ENCODE data around the gene CARD11. TPM values are rescaled to one million over a fixed set of nuclear protein-coding genes. Genes with fewer than 3 reads are reported as not detected.

Gene CARD11
- total RNA-seq, 1 experiment from 2014 or later = 5.2 TPM

DNA sequence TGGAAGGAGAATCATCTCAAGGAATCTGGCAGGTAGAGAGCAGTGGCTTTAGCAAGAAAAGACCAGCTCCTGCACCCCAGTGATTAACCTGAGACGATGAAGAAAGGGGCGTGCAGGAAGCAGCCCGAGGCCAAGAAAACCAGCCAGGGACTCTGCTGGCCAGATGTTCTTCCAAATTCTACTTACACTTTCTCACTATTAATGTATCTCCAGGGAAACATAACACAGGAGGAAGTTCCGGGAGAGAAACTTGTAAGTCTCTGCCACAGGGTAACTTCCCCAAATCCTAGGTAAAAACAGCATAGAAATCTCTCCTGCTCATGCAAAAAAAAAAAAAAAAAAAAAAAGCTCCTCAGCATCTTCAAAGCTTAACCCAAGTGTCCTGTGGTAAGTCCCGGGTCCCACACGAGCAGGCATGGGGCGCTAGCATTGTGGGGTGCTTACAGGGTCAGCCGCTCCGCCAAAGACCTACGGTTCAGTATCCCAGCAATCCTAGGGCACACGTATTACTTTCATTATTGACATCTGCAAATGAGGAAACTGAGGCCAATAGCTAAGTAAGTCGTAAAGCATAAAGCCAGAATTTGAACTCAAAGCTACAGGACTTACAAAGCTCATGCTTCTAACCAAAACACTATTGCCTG lies 102.3 kb downstream of the CARD11 start:
- no peak for DNase-seq (ENCODE audit: low read depth)

DNA sequence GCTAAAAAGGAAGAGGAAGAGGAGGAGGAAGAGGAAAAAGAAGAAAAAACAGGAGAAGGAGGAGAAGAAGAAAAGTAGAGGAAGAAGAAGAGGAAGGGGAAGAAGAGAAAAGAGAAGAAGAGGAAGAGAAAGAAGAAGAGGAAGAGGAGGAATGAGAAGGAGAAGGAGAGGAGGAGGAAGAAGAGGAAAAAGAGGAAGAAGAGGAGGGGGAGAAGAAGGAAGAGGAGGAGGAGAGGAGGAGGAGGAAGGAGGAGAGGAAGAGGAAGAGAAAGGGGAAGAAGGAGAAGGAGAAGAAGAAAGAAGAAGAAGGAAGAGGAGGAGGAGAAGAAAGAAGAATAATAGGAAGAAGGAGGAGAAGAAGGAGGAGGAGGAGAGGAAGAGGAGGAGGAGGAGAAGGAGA lies 103.2 kb downstream of the CARD11 start:
- DNase-seq (ENCODE audit: low read depth) = no peak

DNA sequence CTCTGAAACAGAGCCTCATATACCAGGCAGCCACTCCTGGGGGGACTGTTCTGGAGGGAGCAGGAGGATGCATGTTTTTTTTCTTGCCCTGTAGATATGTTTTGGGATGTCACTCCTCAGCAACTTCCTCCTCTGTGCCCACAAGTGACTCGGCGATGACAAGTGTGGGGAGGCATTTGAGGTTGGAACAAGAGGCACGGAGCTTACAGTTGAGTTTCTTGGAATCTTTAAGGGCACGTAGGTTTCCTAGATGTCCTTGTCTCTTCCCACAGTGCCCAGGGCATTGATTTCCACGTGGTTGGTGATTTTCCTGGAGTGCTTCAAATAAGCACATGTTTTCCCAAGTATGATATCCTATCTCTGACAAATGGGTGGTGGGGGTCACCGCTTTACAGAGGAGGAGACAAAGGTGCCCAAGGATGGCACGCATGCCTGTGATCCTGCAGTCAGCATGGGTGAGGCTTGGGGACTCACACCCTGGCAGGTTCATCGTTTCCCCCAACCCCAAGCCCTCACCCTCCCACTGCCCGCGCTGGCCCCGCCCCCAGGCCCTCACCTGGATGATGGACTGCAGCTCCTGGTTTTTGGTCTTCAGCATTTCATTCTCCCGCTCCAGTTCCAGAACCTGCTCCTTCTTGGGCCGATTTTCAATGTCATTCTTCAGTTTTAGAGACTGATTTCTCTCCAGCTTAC lies 104.3 kb downstream of the CARD11 start:
- DNase-seq (ENCODE audit: low read depth) = peak; percentile 49

DNA sequence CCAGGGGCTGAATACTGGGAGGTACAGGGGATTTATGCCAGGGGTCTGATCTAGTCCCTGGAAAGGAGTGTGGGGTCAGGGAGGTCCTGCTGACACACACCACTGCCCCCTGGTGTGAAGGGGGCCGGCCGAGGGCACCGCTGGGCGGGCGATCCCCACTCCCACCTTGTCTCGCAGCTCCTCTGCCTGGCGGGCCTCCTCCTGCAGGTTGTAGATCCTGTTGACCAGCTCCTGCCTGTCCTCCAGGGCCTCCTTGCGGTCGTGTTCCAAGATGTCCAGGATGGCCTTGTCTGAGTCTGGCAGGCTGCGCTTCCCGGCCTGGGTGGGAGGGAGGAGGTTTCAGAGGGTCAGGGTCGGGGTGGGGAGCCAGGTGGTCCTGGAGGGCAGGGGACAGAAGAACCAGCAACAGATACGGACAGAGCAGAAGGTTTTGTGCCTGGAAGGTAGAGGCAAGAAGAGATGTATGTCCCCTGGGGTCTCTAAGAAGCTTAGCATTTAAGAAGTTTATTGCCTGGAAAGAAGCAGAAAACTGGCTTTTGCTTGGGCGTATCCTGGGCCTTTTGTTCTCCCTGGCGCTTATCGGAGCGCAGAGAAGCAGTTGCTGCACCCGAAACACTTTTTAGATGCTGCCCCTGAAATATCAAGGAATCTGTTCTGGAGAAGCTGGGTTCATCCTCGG lies 105.0 kb downstream of the CARD11 start:
- no peak for DNase-seq (ENCODE audit: low read depth)

DNA sequence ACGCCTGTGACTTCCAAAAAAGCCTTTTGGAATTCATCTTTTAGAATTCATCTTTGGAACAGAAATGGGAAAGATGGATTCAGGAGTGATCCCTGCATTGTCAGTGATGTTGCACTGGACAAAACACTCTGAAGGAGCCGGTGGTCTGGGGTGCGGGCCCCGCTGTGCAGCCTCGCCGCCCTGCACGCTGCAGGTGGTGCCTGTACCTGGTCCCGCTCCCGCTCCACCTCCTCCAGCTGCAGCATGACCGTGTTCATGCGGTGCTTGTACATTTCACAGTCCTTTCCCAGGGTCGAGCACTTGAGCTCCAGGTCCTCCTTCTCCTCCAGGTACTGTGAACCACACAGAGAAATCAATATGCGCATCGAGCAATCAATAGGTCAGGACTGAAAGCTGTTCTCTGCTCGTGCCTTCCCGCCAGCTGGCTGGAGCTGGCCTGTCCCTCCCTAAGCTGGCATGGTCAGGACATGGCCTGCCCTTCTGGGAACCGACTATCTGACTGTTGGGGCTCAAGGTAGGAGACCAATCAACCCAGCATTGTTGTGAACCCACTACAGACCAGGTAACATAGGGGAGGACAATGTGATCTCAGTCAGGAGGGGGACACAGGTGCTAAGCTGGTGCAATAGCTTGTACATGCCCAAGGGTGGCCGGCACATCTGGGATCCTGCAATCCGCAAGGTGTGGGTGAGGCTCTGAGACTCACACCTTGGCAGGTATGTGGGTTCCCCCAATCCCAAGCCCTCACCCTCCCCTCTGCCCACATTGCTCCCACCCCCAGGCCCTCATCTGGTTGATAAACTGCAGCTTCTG lies 105.8 kb downstream of the CARD11 start:
- DNase-seq (ENCODE audit: low read depth) = no peak

DNA sequence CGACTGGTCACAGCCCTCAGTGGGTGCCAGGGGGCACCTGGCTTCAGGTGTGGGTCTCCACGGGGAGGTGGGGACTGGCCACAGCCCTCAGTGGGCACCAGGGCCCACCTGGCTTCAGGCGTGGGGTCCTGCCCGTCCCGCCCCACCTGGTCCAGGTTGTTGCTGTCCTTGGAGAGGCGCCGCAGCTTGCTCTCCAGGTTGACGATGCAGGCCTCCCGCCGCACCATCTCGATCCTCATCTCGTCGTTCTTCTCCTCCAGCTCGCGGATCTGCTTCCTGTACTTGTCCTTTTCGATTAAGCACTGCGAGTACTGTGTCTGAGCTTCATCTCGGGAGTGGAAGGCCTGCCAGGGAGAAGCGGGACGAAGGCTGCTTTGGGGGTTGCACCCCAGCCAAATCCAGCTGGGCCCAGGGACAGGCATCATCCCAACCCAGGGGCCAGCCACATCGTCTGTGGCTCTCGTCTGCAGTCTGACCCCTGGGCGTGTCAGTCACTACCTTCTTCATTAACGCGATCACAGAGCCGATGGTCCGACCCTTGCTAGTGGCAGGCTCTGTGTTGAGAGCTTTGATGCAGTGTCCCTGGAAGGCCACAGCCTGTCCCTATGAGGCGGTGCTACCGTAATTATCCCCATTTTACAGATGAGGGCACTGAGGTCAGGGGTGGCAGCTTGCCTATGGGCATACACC lies 106.6 kb downstream of the CARD11 start:
- no peak for DNase-seq (ENCODE audit: low read depth)

DNA sequence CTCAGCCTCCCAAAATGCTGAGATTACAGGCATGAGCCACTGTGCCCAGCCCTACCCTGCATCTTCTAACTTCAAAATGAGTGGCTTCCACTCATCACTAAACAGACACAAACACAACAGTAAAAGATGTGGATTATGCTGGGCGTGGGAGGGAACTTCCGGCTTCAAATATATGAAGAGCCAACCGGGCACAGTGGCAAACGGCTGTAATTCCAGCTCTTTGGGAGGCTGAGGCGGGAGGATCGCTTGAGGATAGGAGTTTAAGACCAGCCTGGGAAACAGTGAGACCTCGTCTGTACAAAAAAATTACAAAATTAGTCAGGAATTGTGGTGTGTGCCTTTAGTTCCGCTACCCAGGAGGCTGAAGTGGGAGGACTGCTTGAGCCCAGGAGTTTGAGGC lies 107.4 kb downstream of the CARD11 start:
- no peak for DNase-seq (ENCODE audit: low read depth)

DNA sequence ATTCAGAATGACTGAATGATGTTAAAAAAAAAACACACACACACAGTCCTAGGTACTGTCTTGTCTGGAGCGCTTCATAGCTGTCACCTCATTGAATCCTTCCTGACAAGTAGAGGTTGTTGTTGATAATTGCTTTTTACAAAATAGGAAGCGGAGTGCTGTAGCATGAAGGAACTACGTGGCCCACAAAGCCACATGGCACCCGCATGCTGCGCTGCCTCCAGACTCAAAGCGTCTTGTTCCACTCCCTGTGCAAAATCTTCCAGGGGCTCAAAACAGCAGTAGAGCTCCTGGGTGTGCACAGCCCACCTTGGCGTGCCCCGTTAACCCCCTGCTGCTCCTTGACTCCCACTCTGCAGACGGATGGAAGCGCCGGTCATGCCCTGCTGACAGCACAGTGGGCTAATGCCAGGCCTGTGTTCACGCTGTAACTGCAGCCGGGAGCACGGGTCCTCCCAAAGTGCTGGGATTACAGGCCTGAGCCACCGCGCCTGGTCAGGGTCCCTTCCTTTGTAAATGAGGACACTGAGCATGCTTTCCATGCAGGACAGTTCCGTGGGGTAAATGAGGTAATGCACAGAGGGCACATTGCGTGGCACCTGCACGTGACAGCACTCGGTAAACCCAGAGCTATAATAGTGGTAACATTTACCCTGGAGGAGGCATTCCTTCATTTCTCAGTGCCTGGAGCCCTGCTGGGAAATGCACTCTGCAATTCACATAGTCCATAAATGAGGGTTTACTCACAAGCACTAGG lies 108.5 kb downstream of the CARD11 start:
- no peak for DNase-seq (ENCODE audit: low read depth)

DNA sequence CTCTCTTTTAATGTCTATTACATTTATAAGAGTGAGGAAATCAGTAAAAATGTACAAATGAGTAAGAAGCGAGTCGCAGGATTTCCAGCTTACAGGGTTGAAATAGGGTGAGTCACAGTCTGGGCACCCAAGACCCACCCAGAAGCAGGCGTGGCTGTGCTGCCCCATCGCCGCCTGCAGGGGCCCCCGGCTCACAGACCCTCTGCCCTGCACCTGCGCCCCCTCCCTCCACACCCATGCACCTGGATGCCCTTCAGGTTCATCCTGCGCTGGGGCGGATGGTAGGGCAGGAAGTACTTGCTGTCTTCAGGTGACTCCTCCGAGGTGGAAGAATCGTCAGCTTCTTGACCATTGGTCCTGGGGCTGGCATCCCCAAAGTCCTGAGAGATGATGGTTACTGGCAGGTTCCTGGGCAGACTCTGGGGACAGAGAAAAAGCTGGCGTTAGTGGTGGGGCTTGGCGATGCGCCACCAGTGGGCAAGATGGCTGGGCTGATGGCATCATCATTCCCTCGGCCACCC lies 109.4 kb downstream of the CARD11 start:
- peak; percentile 74 for DNase-seq (ENCODE audit: low read depth)

DNA sequence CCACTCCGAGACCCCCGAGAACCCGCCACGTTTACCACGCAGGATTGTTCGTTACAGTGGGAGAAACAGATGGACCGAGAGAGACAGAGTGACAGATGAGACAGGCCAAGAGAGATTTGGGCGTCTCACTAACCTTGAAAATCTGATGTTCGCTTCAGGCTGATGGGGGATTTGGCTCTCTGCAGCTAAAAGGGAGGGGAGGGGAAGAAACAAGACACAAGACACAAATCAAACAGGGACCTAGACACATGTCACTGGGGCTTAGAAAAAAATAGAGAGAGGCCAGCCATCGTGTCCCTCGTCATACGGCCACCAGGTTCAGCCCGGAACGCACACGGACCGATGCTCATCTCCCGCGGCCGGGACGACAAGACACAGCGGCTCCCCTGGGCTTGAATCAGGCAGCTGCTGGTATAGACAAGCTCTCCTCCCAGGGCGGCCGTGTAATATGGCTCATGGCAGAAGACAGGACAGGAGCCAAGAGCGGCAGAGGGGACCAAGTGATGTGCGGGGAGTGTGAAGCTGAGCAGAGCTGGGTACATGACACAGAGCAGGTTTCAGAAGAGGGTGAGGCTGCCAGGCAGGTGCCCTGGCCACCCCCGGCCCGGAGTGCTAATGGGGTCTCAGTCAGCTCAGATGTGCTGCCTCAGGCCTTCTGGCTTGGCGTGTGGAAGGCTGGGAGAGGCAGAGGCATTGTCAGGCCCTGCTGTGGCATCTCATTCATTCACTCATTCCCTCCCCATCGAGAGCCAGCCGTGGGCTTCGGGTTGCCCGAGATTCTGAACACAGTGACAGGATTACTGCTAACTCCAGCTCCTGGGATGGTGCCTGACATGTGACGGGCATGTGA lies 111.0 kb downstream of the CARD11 start:
- no peak for DNase-seq (ENCODE audit: low read depth)

DNA sequence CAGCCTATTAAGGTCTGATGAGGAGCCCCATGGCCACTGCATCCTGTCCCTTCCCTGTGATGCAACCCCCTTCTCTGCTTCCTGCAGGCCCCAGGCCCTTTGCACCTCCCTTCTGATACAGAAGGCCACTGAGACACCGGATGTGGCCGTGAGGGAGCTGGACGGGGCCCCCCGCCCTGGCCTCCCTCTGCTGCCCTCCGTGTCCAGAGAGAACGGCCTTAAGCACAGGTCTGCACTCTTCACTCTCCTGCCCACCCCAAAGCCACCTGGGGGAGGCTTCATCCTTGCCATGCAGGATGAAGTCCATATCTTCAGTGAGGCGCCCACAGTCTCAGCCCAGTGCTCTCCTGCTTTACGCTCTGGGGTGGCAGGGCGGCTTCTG lies 112.6 kb downstream of the CARD11 start:
- DNase-seq (ENCODE audit: low read depth) = no peak

DNA sequence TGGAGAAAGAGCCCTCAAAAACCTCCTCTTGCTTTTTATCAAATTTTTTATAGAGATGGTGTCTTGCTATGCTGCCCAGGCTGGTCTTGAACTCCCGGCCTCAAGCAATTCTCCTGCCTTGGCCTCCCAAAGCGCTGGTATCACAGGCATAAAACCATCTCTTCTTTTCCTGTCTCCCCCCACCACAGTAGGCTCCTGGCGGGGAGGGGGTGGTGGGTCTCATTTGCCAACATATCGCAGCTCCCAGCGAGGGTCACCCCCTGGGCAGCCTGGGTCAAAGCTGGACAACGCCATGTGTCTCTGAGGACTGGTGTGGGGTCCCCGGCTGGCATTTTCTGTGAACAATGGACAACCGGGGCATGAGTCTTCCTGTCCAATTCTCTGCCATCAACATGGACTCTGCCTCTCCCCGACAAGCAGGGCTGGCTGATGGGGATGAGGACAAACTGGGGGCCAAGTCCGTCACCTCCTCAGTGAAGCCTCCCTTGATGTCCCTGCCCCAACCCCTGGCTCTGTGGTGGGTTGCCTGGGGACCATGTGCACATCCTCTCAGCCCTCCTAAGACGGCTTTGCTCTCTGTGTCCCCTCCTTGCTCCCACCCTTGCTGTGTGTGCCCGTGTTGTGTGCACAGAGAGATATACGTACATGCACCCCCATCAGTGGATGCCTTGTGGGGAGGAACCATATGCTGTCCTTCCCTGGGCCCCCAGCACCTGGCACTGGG lies 113.2 kb downstream of the CARD11 start:
- DNase-seq (ENCODE audit: low read depth) = no peak

DNA sequence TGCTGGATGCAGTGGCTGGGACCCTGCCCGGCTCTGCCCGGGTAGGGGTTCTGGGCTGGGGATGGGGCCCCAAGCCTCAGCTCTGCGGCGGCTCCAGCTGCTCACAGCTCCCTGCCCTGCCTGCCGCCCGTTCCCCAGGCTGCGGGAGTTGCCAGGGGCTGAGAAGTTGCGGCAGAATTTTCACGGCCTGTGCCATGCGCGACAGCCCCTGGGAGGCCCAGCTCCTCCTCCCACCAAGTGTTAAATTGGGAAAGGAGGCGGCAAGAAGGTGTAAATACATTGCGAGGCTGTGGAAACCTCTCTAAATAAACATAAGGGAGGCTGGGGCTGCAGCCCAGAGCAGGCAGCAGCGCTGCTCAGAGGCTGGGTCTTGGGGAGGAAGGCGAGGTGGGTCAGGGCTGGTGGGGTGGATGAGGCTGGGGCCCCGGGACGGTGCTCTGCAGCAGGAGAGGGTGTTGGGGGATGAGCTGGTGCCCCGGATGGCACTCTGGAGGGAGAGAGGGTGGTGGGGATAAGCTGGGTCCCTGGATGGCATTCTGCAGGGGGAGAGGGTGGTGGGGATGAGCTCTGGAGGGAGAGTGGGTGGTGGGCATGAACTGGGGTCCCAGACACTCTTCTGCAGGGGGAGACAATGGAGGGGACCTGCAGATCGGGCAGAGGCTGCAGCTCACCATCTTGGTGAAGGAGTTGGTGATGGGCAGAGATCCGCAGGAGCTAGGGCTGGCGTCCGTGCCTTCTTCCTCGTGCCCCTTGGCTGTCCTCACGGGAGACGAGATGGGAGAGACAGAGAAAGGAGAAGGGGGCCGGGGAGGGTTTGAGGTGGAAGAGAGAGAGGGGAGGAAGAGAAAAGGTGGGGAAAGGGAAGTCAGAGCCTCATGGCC lies 114.1 kb downstream of the CARD11 start:
- DNase-seq (ENCODE audit: low read depth) = no peak

DNA sequence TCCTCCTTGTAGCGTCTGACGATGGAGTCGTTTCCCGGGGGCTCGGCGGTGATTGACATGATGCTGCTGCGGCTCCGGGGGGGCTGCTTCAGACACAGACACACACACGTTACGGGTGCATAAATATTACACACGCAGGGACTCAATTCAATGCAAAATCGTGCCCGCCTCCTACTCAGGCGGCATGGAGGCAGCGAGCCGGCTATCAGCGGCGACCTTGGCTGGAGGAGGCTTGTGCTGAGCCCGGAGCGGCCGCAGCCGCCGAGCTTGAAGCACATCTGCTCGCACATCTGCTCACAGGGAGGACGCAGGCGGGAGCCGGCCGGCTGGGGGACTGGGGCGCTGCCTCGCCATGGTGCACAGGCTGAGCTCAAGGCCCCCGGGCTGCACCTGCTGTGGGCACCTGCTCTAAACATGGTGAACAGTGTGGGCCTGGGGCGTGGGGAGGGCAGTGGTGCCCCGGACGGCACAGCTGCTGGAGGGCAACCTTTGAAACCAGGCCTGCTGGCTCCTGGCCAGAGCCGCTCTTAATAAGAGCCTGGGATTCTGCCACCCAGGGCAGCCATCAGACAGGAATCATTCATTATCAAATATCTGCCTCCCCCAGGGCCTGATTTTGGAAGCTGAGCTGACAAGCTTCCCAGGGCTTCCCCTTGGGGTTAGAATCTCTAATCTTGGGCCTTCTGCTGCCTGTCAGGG lies 114.9 kb downstream of the CARD11 start:
- no peak for DNase-seq (ENCODE audit: low read depth)

DNA sequence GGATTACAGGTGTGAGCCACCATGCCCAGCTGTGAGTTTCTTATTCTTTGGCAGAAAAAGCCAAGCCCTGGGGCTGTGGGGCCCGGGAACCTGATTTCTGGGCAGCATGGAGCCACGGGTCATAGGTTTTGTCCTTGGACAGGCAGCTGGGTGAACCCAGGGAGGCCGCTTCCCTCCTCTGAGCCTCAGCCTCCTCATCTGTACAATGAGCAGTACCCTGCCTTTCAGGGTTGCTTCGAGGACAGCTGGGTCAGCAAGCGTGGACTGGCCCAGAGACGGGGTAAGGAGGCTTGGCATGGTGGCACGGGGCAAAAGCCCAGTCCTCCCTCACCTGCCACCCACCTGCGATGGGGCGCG lies 115.4 kb downstream of the CARD11 start:
- no peak for DNase-seq (ENCODE audit: low read depth)

DNA sequence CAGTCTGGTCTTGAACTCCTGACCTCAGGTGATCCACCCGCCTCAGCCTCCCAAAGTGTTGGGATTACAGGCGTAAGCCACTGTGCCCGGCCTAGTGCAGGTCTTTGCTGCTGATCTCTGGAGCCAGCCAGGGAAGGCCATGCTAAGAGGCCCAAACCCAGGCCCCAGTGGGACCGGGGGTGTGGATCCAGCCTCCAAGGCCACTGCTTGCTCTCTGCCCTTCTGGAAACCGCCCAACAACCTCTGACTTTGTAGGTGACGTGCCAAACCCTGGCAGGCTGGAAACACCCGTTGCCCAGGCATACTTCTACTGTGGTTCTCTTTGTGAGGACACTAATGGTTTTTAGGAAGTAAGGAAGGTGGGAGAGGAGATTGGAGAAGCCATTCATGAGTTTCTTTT lies 116.1 kb downstream of the CARD11 start:
- no peak for DNase-seq (ENCODE audit: low read depth)

DNA sequence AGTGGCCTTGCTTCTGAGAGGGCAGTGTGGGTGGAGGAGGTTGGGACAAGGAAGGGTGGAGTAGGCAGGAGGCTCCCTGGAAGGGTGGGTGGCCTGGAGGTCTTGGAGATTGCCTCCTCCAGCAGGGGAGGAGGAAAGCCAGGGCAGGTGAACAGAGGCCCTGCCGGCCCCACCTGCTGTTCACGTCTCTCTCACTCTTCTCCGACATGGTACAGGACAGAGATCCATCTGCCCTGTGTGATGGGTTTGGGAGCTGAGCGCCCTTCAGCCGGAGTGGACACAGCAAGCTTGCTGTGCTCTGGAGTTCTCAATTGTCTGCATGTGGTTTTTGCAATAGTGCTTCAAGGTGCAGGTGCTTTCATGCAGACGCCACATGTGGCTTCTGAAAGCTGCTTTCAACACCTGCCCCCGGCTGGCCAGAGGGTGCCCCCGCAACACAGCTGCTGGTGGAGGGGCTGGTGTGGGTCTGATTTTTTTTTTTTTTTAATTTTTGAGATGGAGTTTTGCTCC lies 116.7 kb downstream of the CARD11 start:
- DNase-seq (ENCODE audit: low read depth) = no peak
